ENCODE measurements around the gene USP11. TPM values are rescaled to one million over a fixed set of nuclear protein-coding genes. Genes with fewer than 3 reads are reported as not detected.
A peak's percentile ranks its signal among the peaks of the same experiment; 100 is the strongest.

The USP11 gene
- total and polyA plus RNA-seq, 11 donors, result 17.9 to 68.9 (median 42.9) TPM

- Histone ChIP-seq H3K9me3 (no peaks in the 10 kb centered on the region), H3K27me3 (no peaks in the 10 kb centered on the region), H3K27ac (peak overlapping the region in 11 of 12 donors; percentile 62 to 99 (median 97)), H3K4me3 (peak overlapping the region in 10 of 12 donors; percentile 9 to 100 (median 75)), H3K36me3 (peaks cover 0 to 47% (median 40%) of the 10 kb centered on the region in 9 donors), H3K4me1 (peaks cover 0 to 46% (median 15%) of the 10 kb centered on the region in 12 donors)
- DNase-seq (peak in 1 of 5 donors; percentile 39), ATAC-seq (peak in 3 of 4 donors; percentile 4 to 14 (median 8))
- TF ChIP-seq POLR2A (IDR thresholded peaks at IDR 0.05) (no peak), CTCF (IDR thresholded peaks at IDR 0.05) (no peak)
- intact Hi-C loops (cut with DNase I), result no loop called here
- 6 to 31% (median 12%) methylated on average over 22 of the region's 22 CpGs for WGBS, 4 donors
Observed at GRCh38 chrX:47217121-47217851, 15.5 kb upstream of the USP11 start.

GRCh38 chrX:47217852-47218279, 14.9 kb upstream of the USP11 start:
- peak; percentile 95 to 99 (median 96) for DNase-seq
- Histone ChIP-seq H3K9me3 (no peaks in the 10 kb centered on the region), H3K27me3 (no peaks in the 10 kb centered on the region), H3K4me3 (peak overlapping the region; percentile 62 to 100 (median 87)), H3K4me1 (peaks cover 0 to 46% (median 15%) of the 10 kb centered on the region in 12 donors), H3K36me3 (peaks cover 0 to 41% (median 35%) of the 10 kb centered on the region in 9 donors), H3K27ac (peak overlapping the region; percentile 76 to 99 (median 98))
- 0 to 8% (median 0%) methylated on average over 29 to 31 of the region's 31 CpGs for WGBS, 4 donors
- peak; percentile 87 to 93 (median 92) for ATAC-seq
- intact Hi-C loops (cut with DNase I), result loop anchor here in 3 of 10 donors (2.0 kb wide), 1 partner anchor 15 kb away; the partner anchor contains the start of gene USP11 (in 3 of the 3)
- TF ChIP-seq POLR2A (IDR thresholded peaks at IDR 0.05) (peak in 1 of 2 donors; percentile 13), CTCF (IDR thresholded peaks at IDR 0.05) (no peak)

GRCh38 chrX:47218280-47218919, 14.4 kb upstream of the USP11 start, which contains the start of gene CDK16:
TSS of gene CDK16 (plus strand) at chrX:47218681. CDS start at chrX:47223558, 4,877 bp downstream.
- Histone ChIP-seq H3K27me3 (no peaks in the 10 kb centered on the region), H3K9me3 (no peaks in the 10 kb centered on the region), H3K4me3 (peak within 1 kb of the TSS; percentile 62 to 100 (median 87)), H3K4me1 (peaks cover 0 to 46% (median 15%) of the 10 kb centered on the region in 12 donors), H3K27ac (peak within 1 kb of the TSS; percentile 76 to 99 (median 98)), H3K36me3 (peaks cover 0 to 40% (median 31%) of the 10 kb centered on the region in 9 donors)
- intact Hi-C loops (cut with DNase I), result loop anchor here in 3 of 10 donors (2.0 kb wide), 1 partner anchor 14 kb away; the partner anchor contains the start of gene USP11 (in 3 of the 3)
- ATAC-seq, result peak; percentile 59 to 79 (median 74)
- TF ChIP-seq POLR2A (IDR thresholded peaks at IDR 0.05) (peak; percentile 52 to 77), CTCF (IDR thresholded peaks at IDR 0.05) (no peak)
- WGBS, 4 donors, result 0 to 6% (median 1%) methylated on average over 50 to 61 of the region's 61 CpGs
- DNase-seq, result peak; percentile 77 to 89 (median 87)
